Measurements from ENCODE around the gene WAC. TPM values are rescaled to one million over a fixed set of nuclear protein-coding genes. Genes with fewer than 3 reads are reported as not detected.

WAC gene
- total and polyA plus RNA-seq, 2 of the 13 experiments (the other 11 are each of a cell fraction or from before 2014, with no cell fraction given) = 69.1 to 96.2 TPM

DNA sequence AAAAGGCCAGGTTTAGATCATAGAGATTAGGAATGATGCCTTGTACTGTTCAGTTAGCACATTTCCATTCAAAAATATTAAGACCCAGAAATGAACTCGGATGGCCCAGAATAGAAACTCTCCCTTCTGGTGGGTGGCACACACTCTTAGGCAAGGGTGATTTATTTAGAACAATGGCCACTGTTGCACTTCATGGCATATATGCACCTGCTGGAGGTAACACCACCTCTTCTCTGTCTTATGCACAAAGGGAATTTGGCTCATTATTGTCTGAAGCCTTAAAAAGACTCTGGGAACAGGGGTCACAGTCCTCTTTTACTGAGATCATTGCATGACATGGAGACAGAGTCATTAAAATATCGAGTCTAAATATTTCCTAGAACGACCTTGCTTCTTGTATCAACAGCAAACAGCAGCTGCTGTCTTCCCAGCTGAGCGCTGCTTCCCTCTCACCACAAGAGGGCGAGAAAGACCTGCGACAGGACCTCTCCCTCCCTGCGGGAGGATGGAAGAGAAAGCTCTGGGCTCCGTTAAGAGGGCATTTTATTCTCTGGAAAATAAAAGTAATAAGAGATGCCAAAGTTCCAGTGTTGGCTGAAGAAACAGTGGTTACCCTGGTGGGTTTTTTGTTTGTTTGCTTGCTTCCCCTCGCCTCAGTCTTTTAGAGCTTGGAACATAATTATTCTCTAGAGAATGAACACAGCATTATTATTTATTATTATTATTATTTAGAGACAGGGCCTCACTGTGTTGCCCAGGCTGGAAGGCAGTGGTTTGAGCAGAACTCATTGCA lies 130.9 kb downstream of the WAC start (continued):
- TF ChIP-seq, protein P1, sequence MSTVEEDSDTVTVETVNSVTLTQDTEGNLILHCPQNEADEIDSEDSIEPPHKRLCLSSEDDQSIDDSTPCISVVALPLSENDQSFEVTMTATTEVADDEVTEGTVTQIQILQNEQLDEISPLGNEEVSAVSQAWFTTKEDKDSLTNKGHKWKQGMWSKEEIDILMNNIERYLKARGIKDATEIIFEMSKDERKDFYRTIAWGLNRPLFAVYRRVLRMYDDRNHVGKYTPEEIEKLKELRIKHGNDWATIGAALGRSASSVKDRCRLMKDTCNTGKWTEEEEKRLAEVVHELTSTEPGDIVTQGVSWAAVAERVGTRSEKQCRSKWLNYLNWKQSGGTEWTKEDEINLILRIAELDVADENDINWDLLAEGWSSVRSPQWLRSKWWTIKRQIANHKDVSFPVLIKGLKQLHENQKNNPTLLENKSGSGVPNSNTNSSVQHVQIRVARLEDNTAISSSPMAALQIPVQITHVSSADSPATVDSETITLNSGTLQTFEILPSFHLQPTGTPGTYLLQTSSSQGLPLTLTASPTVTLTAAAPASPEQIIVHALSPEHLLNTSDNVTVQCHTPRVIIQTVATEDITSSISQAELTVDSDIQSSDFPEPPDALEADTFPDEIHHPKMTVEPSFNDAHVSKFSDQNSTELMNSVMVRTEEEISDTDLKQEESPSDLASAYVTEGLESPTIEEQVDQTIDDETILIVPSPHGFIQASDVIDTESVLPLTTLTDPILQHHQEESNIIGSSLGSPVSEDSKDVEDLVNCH (CRISPR knock-in tag; IDR thresholded peaks at IDR 0.05) = no peak
- TF ChIP-seq, protein P2, sequence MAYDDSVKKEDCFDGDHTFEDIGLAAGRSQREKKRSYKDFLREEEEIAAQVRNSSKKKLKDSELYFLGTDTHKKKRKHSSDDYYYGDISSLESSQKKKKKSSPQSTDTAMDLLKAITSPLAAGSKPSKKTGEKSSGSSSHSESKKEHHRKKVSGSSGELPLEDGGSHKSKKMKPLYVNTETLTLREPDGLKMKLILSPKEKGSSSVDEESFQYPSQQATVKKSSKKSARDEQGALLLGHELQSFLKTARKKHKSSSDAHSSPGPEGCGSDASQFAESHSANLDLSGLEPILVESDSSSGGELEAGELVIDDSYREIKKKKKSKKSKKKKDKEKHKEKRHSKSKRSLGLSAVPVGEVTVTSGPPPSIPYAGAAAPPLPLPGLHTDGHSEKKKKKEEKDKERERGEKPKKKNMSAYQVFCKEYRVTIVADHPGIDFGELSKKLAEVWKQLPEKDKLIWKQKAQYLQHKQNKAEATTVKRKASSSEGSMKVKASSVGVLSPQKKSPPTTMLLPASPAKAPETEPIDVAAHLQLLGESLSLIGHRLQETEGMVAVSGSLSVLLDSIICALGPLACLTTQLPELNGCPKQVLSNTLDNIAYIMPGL (CRISPR knock-in tag; IDR thresholded peaks at IDR 0.05; ENCODE audit: borderline replicate concordance in 1 of 2, low read depth in 1 of 2) = 0 out of 4 replicates have a peak, but pooled peaks of 1 of the 2 experiments have one; percentile 24
- TF ChIP-seq, protein P3, sequence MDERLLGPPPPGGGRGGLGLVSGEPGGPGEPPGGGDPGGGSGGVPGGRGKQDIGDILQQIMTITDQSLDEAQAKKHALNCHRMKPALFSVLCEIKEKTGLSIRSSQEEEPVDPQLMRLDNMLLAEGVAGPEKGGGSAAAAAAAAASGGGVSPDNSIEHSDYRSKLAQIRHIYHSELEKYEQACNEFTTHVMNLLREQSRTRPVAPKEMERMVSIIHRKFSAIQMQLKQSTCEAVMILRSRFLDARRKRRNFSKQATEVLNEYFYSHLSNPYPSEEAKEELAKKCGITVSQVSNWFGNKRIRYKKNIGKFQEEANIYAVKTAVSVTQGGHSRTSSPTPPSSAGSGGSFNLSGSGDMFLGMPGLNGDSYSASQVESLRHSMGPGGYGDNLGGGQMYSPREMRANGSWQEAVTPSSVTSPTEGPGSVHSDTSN (CRISPR knock-in tag; IDR thresholded peaks at IDR 0.05) = no peak
- TF ChIP-seq KMT2A (CRISPR knock-in tag; IDR thresholded peaks at IDR 0.05) (no peak), DR1 (CRISPR knock-in tag; IDR thresholded peaks at IDR 0.05) (no peak), CC2D1A (CRISPR knock-in tag; IDR thresholded peaks at IDR 0.05) (no peak), ZNF343 (CRISPR knock-in tag; IDR thresholded peaks at IDR 0.05) (no peak), ZNF749 (CRISPR knock-in tag; IDR thresholded peaks at IDR 0.05; ENCODE audit: borderline replicate concordance) (no peak), SOX5 (CRISPR knock-in tag; IDR thresholded peaks at IDR 0.05; ENCODE audit: borderline replicate concordance) (peak; percentile 30; the same call in 1 of the 2 replicates), KLF15 (CRISPR knock-in tag; IDR thresholded peaks at IDR 0.05; ENCODE audit: borderline replicate concordance) (no peak), FOXA3 (CRISPR knock-in tag; IDR thresholded peaks at IDR 0.05) (peak; percentile 39; the same call in 1 of the 2 replicates), XRCC5 (optimal IDR thresholded peaks at IDR 0.05; ENCODE audit: low read length) (peak; percentile 30), ZNF761 (CRISPR knock-in tag; conservative IDR thresholded peaks at IDR 0.05) (no peak), BCL6 (CRISPR knock-in tag; IDR thresholded peaks at IDR 0.05) (peak; percentile 30; the same call in 1 of the 2 replicates), GATAD1 (CRISPR knock-in tag; IDR thresholded peaks at IDR 0.05) (peak; percentile 48; the same call in 1 of the 2 replicates), RAD21 (CRISPR knock-in tag; IDR thresholded peaks at IDR 0.05) (peak; percentile 90), ZKSCAN1 (IDR thresholded peaks at IDR 0.05; ENCODE audit: low read length) (no peak), TMF1 (CRISPR knock-in tag; IDR thresholded peaks at IDR 0.05; ENCODE audit: low read depth) (no peak), FOXK1 (CRISPR knock-in tag; IDR thresholded peaks at IDR 0.05; ENCODE audit: borderline replicate concordance, low read depth) (peak; percentile 31; the same call in 1 of the 2 replicates), SALL1 (CRISPR knock-in tag; IDR thresholded peaks at IDR 0.05) (0 out of 2 replicates have a peak, but pooled peaks have one; percentile 22), CBX5 (CRISPR knock-in tag; IDR thresholded peaks at IDR 0.05; ENCODE audit: borderline replicate concordance) (no peak)
- TF ChIP-seq, protein P4, sequence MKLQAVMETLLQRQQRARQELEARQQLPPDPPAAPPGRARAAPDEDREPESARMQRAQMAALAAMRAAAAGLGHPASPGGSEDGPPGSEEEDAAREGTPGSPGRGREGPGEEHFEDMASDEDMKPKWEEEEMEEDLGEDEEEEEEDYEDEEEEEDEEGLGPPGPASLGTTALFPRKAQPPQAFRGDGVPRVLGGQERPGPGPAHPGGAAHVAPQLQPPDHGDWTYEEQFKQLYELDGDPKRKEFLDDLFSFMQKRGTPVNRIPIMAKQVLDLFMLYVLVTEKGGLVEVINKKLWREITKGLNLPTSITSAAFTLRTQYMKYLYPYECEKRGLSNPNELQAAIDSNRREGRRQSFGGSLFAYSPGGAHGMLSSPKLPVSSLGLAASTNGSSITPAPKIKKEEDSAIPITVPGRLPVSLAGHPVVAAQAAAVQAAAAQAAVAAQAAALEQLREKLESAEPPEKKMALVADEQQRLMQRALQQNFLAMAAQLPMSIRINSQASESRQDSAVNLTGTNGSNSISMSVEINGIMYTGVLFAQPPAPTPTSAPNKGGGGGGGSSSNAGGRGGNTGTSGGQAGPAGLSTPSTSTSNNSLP (IDR thresholded peaks at IDR 0.05; ENCODE audit: low read depth, low read length) = 0 out of 2 replicates have a peak, but pooled peaks have one; percentile 17
